Neural cell (in vitro differentiated cells): ENCODE data around the gene SHISA9.

ENCODE experiments used
- EP300 ChIP-seq: fragments of 450-650 bp; conservative IDR thresholded peaks from 2 replicates; pipeline ENCODE4 v1.6.1; 2014; ENCODE audit warnings: antibody characterized with exemption, mild to moderate bottlenecking, moderate library complexity; ENCODE audit not compliant: poor library complexity, severe bottlenecking
- EZH2 ChIP-seq: fragments of 200-600, 300-800 bp; shearing (Covaris generic), sonication (generic); IDR thresholded peaks from 2 replicates; pipeline ENCODE4 v1.6.1; 2014; ENCODE audit warnings: antibody characterized with exemption, low read length, borderline replicate concordance, mild to moderate bottlenecking; ENCODE audit not compliant: insufficient read depth, poor library complexity, severe bottlenecking
- POLR2AphosphoS5 ChIP-seq: IDR thresholded peaks from 2 replicates; pipeline ENCODE4 v1.6.1; 2012
- TF ChIP-seq, protein P1 (sequence below): fragments of 450-650 bp; IDR thresholded peaks from 2 replicates; pipeline ENCODE4 v1.5.1; 2014; ENCODE audit warnings: antibody characterized with exemption, mild to moderate bottlenecking, moderate library complexity; ENCODE audit not compliant: poor library complexity, severe bottlenecking
- TF ChIP-seq, protein P2 (sequence below): IDR thresholded peaks from 2 replicates; pipeline ENCODE4 v1.6.1; 2012; ENCODE audit warnings: borderline replicate concordance

DNA sequence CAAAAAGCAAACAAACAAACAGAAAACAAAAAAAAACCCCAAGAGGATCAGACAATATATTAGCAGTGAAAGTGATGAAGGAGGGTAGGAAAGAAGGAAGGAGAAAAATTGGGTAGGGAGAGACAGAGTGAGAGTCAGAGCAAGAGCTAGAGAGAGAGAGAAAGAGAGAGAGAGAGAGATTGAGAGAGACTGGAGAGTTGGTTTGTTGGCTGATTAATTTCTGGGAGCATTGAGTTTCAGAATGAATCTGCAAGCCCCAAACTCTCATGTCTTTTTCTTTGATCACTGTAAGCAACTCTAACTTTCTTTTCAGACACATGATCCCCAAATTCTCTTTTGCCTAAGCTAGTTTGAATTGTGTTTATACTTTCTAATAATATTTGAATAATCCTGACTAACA is 388.1 kb downstream of the SHISA9 start:
- TF ChIP-seq EZH2 (no peak), POLR2AphosphoS5 (no peak), EP300 (no peak)
- TF ChIP-seq, protein P1, sequence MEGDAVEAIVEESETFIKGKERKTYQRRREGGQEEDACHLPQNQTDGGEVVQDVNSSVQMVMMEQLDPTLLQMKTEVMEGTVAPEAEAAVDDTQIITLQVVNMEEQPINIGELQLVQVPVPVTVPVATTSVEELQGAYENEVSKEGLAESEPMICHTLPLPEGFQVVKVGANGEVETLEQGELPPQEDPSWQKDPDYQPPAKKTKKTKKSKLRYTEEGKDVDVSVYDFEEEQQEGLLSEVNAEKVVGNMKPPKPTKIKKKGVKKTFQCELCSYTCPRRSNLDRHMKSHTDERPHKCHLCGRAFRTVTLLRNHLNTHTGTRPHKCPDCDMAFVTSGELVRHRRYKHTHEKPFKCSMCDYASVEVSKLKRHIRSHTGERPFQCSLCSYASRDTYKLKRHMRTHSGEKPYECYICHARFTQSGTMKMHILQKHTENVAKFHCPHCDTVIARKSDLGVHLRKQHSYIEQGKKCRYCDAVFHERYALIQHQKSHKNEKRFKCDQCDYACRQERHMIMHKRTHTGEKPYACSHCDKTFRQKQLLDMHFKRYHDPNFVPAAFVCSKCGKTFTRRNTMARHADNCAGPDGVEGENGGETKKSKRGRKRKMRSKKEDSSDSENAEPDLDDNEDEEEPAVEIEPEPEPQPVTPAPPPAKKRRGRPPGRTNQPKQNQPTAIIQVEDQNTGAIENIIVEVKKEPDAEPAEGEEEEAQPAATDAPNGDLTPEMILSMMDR, result no peak
- TF ChIP-seq, protein P2, sequence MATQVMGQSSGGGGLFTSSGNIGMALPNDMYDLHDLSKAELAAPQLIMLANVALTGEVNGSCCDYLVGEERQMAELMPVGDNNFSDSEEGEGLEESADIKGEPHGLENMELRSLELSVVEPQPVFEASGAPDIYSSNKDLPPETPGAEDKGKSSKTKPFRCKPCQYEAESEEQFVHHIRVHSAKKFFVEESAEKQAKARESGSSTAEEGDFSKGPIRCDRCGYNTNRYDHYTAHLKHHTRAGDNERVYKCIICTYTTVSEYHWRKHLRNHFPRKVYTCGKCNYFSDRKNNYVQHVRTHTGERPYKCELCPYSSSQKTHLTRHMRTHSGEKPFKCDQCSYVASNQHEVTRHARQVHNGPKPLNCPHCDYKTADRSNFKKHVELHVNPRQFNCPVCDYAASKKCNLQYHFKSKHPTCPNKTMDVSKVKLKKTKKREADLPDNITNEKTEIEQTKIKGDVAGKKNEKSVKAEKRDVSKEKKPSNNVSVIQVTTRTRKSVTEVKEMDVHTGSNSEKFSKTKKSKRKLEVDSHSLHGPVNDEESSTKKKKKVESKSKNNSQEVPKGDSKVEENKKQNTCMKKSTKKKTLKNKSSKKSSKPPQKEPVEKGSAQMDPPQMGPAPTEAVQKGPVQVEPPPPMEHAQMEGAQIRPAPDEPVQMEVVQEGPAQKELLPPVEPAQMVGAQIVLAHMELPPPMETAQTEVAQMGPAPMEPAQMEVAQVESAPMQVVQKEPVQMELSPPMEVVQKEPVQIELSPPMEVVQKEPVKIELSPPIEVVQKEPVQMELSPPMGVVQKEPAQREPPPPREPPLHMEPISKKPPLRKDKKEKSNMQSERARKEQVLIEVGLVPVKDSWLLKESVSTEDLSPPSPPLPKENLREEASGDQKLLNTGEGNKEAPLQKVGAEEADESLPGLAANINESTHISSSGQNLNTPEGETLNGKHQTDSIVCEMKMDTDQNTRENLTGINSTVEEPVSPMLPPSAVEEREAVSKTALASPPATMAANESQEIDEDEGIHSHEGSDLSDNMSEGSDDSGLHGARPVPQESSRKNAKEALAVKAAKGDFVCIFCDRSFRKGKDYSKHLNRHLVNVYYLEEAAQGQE, result no peak
